Cardiac muscle cell (in vitro differentiated cells and primary cell): Measurements from ENCODE around the gene SEPTIN7. TPM values are rescaled to one million over a fixed set of nuclear protein-coding genes. Genes with fewer than 3 reads are reported as not detected.

Experiments
- DNase-seq, 2 donors: peaks; one replicate each; pipeline versions ENCODE4 v3.0.0 to v3.0.0-alpha.2; 2010 to 2017; ENCODE audit warnings: low read depth in 1 of 2, low spot score in 1 of 2
- H3K27ac ChIP-seq: fragments of 200-600 bp; sonication (generic); 2 replicates; pipeline ENCODE4 v1.5.1; 2016
- H3K27me3 ChIP-seq: fragments of 200-600 bp; sonication (generic); 2 replicates; pipeline ENCODE4 v1.6.0; 2016; ENCODE audit warnings: control low read depth
- H3K36me3 ChIP-seq: fragments of 200-600 bp; sonication (generic); 2 replicates; pipeline ENCODE4 v1.5.1; 2016; ENCODE audit warnings: control low read depth
- H3K4me1 ChIP-seq: fragments of 200-600 bp; sonication (generic); 2 replicates; pipeline ENCODE4 v1.8.1; 2017; ENCODE audit warnings: low read depth, mild to moderate bottlenecking, mixed run types
- H3K4me3 ChIP-seq: fragments of 200-600 bp; sonication (generic); 2 replicates; pipeline ENCODE4 v1.5.1; 2016; ENCODE audit warnings: mild to moderate bottlenecking
- H3K9me3 ChIP-seq: fragments of 200-600 bp; sonication (generic); 2 replicates; pipeline ENCODE4 v1.5.1; 2017; ENCODE audit warnings: low read depth, mild to moderate bottlenecking, control low read depth
- polyA plus RNA-seq: library from polyadenylated mRNA; unstranded; fragments of >200 nt; fragmentation: Nextera tagmentation; extraction: Ambion mirVana; gene quantifications from 2 replicates; pipeline ENCODE4 v1.2.1, GENCODE V29; 2016
- total RNA-seq: library from RNA; depleted of rRNA; stranded (reverse); fragments of >200 nt; gene quantifications from 2 replicates; pipeline ENCODE4 v1.2.3, GENCODE V29; 2016
- TF ChIP-seq, protein P1 (sequence below): IDR thresholded peaks from 2 replicates; pipeline ENCODE4 v1.5.1; 2012; ENCODE audit warnings: low read depth, mild to moderate bottlenecking, low read length

Gene SEPTIN7
- total and polyA plus RNA-seq, 2 experiments from 2014 or later: 261 to 560 TPM

DNA sequence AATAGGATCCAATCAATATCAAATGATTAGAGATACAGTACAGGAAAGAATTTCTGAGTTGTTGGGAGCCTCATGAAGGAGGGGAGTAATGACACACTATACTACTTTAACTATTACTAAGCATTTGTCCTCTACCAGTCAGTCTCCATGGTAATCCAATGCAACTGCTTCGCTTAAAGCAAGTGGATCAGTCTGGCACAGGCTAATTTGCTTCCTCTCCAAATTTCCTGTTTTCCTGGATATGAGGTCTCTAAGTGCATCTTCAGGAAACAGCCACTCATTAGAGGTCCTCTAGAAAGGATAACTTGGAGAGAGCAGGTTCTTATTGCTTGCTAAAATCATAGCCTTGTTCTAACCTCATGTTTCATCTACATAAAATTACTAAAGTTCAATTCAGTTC is 8.4 kb upstream of the SEPTIN7 start:
- peaks cover 12% of the 10 kb centered on the region for H3K4me1 ChIP-seq
- TF ChIP-seq, protein P1, sequence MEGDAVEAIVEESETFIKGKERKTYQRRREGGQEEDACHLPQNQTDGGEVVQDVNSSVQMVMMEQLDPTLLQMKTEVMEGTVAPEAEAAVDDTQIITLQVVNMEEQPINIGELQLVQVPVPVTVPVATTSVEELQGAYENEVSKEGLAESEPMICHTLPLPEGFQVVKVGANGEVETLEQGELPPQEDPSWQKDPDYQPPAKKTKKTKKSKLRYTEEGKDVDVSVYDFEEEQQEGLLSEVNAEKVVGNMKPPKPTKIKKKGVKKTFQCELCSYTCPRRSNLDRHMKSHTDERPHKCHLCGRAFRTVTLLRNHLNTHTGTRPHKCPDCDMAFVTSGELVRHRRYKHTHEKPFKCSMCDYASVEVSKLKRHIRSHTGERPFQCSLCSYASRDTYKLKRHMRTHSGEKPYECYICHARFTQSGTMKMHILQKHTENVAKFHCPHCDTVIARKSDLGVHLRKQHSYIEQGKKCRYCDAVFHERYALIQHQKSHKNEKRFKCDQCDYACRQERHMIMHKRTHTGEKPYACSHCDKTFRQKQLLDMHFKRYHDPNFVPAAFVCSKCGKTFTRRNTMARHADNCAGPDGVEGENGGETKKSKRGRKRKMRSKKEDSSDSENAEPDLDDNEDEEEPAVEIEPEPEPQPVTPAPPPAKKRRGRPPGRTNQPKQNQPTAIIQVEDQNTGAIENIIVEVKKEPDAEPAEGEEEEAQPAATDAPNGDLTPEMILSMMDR: no peak
- no peaks in the 10 kb centered on the region for H3K27me3 ChIP-seq
- no peaks in the 10 kb centered on the region for H3K9me3 ChIP-seq
- H3K36me3 ChIP-seq: no peaks in the 10 kb centered on the region
- H3K27ac ChIP-seq: peak overlapping the region; percentile 78
- DNase-seq: peak in 1 of 2 donors; percentile 23
- H3K4me3 ChIP-seq: no peak overlapping the region

DNA sequence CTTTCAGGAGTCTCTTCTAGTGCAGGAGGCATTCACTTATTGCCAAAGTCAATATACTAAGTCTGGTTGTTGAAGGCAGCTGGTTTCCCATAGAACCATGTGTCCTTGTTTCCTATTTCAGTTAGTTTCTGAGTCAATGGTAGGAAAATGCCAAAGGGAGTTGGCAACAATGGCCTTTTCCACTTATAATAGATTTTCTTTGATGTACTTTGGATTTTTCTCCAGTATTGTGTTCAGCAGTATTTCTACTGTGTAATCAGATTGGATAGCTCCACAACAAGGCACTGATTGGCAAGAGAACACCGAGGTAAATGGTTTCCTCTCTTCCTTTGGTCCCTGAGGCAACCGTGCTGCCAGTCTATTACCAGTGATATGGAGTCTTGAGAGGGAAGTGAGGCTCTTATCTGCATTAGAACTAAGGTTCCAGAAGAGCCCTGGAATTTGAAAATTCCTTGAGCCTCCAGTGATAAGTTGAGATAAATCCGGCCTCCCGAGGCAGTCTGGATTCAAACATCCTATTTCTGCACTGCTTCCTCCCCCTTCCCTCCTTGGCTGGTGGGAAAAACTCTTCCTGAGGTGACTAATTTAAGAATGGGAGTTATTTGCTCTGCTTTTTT is 7.9 kb upstream of the SEPTIN7 start:
- Histone ChIP-seq H3K27me3 (no peaks in the 10 kb centered on the region), H3K4me3 (no peak overlapping the region), H3K4me1 (peaks cover 12% of the 10 kb centered on the region), H3K27ac (peak overlapping the region; percentile 78), H3K36me3 (no peaks in the 10 kb centered on the region), H3K9me3 (no peaks in the 10 kb centered on the region)
- TF ChIP-seq, protein P1: no peak
- peak; percentile 17 to 75 for DNase-seq

DNA sequence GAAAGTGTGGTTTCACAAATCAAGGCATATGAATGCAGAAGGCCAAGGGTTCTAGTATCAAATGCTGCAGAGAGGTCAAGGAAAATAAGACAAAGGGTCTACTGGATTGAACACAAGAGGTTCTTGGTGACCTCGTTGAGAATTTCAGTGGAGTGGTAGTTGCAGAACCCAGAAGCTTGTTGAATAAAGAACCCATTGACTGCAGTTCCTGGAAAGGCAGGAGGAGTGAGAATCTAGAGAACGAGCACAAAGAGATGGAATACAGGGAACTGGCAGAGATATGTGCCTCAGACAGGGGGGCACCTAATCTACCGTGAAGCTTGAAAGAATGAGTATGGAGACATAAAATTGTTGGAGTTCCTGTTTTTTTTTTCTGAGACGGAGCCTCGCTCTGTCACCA is 3.5 kb upstream of the SEPTIN7 start:
- H3K27ac ChIP-seq: no peak overlapping the region
- no peaks in the 10 kb centered on the region for H3K27me3 ChIP-seq
- H3K36me3 ChIP-seq: no peaks in the 10 kb centered on the region
- no peak overlapping the region for H3K4me3 ChIP-seq
- H3K4me1 ChIP-seq: peaks cover 22% of the 10 kb centered on the region
- no peaks in the 10 kb centered on the region for H3K9me3 ChIP-seq
- TF ChIP-seq, protein P1: no peak
- DNase-seq: no peak

DNA sequence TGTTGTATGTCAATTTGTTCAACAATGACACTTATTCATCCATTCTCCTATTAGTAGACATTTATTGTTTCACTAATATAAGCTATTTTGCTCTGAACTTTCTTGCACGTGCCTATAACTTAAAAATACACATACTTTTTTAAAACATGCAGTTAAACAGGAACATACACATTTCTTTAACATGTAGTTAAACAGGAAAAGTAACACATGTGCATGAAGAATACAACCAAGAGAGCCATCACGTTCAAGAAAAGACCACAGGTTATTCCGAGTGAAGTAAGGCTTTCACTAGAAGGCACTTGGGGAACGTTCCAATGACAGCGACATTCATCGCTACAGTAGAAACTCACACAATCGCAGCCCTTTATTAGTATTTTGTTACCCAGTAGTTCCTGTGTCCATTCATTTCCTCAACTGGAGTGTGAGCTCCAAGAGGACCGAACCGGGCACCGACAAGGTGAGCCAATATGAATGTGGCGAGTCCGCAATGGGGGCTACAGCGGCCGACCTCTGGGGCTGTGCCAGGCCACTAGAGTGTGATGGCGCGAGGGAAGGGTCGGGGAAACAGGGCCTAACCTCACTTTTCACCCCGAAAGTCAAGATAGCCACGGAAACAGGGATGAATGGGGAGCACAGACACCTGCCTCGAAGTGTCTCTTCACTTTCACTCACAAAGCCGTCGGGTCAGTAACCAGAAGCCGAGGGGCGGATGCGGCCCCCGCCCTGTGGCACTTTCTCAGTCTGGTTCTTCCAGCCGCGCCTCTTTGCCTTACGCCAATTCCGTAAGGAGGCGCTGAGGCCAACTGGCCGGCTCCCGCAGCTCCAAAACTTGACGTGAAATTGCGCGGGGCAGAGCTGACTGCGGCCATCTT is 775 bp upstream of the SEPTIN7 start:
- Histone ChIP-seq H3K9me3 (no peaks in the 10 kb centered on the region), H3K36me3 (no peaks in the 10 kb centered on the region), H3K27ac (peak overlapping the region; percentile 99), H3K4me1 (peaks cover 33% of the 10 kb centered on the region), H3K4me3 (peak overlapping the region; percentile 69), H3K27me3 (no peaks in the 10 kb centered on the region)
- DNase-seq: peak; percentile 92 to 93
- TF ChIP-seq, protein P1: no peak

DNA sequence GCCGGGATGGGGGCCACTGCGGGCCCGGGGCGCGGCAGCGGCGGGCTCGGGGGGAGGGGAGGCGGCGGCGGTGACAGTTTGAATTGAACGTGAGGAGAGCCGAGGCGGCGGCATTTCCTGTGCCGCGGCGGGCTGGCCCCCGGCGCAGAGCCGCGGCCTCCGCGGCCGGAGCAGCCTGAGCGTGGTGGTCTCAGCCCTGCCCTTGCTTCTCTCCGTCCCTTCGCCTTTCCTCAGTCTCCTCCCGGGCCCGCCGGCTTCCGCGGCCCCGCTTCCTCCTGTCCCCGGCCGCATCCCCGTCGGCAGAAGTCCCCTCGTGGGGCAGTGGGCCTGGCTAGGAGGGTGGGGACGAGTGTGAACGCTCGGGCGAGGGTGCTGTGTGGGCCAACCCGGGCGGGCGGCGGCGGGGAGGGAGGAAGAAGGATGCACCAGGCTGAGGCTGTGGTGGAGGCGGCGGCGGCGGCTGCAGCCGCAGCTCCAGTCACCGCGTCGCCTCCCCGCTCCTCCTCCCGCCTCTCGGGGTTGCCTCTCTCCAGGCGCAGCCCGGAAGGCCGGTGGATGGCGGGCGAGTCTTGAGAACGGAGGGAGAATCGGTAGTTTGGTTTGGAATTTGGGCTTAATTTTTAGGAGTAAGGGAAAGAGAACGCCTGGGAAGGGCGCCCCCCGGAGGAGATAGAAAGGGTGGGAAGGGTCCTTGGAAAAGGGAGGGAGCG is 690 bp downstream of the SEPTIN7 start:
- TF ChIP-seq, protein P1: peak; percentile 73

More for the DNA sequence above, 690 bp downstream of the SEPTIN7 start:
- Histone ChIP-seq H3K4me1 (peaks cover 33% of the 10 kb centered on the region), H3K27ac (peak overlapping the region; percentile 99), H3K9me3 (no peaks in the 10 kb centered on the region), H3K27me3 (no peaks in the 10 kb centered on the region), H3K36me3 (no peaks in the 10 kb centered on the region), H3K4me3 (peak overlapping the region; percentile 69)
- DNase-seq: peak; percentile 78 to 79
